Activated T-helper 2 cell treated with anti-CD3 and anti-CD28 coated beads, Interferon-gamma antibody, Interleukin-2, Interleukin-4, amounts not matched to agents 10 μg/mL and 5 μg/mL and 100 μg/mL, durations not matched to agents 14 hours and 24 hours and 36 hours (primary cell): Measurements from ENCODE around the gene HUS1B. TPM values are rescaled to one million over a fixed set of nuclear protein-coding genes. Genes with fewer than 3 reads are reported as not detected.
"Not testable (repeated sequence)": the region's sequence is repeated elsewhere in the genome, so short reads cannot be mapped to it uniquely, and the experiment has no call there.

Experiments used
- DNase-seq: peaks from one replicate; pipeline ENCODE4 v3.0.0; 2021; ENCODE audit warnings: low spot score
- H3K27ac Mint-ChIP-seq: one replicate; pipeline ENCODE4 v1.8.0; 2021; ENCODE audit warnings: mixed read lengths
- H3K27me3 Mint-ChIP-seq: one replicate; pipeline ENCODE4 v1.8.0; 2021; ENCODE audit warnings: low read depth, mixed read lengths
- H3K36me3 Mint-ChIP-seq: one replicate; pipeline ENCODE4 v1.8.0; 2021; ENCODE audit warnings: low read depth, mixed read lengths
- H3K4me1 Mint-ChIP-seq: one replicate; pipeline ENCODE4 v1.8.0; 2021; ENCODE audit warnings: low read depth, mixed read lengths
- H3K4me3 Mint-ChIP-seq: one replicate; pipeline ENCODE4 v1.8.0; 2021; ENCODE audit warnings: low read depth, mild to moderate bottlenecking, moderate library complexity, mixed read lengths
- H3K9me3 Mint-ChIP-seq: one replicate; pipeline ENCODE4 v1.8.0; 2021; ENCODE audit warnings: mixed read lengths
- intact Hi-C: fragments of 100-400 bp; cut with micrococcal nuclease; formaldehyde crosslinking; loops from one replicate; pipeline ENCODE4 v1.15.1; 2023
- total RNA-seq: library from RNA; stranded (reverse); gene quantifications from 2 replicates; pipeline ENCODE4 v1.2.3, GENCODE V29; 2022

Gene HUS1B
- total RNA-seq, result 1.6 and 1.8 TPM in 2 replicates

DNA sequence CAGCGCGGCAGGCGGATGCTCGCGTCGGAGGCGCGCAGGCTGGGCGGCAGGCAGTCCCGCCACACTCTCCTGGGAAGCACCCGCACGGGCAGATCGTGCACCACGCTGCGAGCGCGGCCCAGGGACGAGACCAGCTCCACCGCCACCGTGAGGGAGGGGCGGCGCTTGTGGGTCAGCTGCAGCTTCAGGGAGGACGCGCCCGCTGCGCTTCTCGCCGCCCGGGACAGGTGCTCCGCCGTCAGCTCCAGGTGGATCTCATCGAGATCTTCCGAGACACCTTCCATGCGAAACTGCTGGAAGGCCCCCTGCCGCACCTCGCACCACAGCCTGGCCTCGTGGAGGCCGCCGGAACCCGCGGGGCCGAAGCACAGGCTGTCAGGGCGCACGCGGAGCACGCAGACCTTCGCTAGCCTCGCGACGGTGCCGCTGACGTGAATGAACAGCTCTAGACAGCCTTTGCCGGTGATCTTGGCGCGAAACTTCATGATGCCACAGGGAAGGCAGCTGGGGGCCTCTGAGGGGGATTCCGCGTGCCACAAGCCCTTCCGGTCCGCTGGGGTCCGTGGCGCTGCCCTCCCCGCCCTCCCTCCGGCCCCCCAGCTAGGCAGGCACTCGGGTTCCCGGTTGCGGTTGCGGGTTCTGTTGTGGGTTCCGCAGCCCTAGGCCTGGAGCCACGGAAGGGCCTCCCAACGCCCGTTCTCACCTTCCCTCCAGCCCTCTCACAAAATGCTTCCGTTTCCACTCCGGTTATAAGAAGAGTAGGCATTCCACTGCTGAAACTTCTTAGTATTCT, at the start of gene HUS1B:
Gene HUS1B, minus strand, starts transcription at position 641 of the 793 bp plus-strand sequence. Its CDS starts 156 bp downstream, at position 485.
- Mint-ChIP-seq H3K27me3 (no peaks in the 10 kb centered on the region), H3K27ac (no peak within 1 kb of the TSS), H3K4me3 (no peak within 1 kb of the TSS), H3K36me3 (peaks cover 38% of the 10 kb centered on the region), H3K4me1 (peaks cover 40% of the 10 kb centered on the region), H3K9me3 (no peaks in the 10 kb centered on the region)
- no peak for DNase-seq
- intact Hi-C loops, result no loop called here

DNA sequence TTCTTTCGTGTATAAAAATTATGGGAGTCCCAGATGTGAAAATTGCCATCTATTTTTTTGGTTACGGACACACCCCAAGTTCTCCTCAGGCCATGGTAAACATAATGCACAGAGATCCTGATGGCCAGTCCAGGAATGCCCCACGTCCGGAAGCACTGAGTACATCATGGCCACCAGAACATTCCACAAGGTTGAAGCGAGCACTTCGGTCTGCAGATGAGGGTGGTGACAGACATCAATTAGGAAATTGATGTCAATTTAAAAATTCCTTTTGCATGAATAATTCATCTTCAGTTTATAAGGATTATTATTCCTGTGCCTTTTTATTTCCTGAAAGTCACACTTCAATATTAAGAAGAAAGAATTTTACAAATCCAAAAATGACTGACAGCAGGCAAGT, 49.2 kb upstream of the HUS1B start:
- intact Hi-C loops, result no loop called here
- H3K27me3 Mint-ChIP-seq, result peaks cover 17% of the 10 kb centered on the region

DNA sequence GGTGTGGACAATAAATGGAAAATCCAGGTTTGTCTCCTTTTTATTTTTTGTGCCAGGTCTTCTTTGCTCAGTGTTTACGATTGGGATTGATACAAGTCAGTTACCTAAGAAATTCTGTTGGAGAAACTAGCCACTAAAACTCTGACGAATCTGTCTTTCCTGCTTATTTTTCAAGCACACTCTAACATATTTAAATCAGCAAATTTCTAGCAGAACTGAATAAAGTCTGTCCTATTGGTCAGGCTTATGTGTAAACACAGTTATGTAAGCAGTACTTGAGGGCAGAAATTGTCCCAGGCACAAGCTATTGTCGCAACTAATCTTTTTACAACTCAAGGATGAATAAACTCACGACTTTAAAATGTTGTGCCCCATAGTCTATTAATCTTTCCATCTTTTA, 48.1 kb upstream of the HUS1B start:
- intact Hi-C loops, result no loop called here

More for the DNA sequence above, 49.2 kb upstream of the HUS1B start:
- Mint-ChIP-seq H3K4me1 (peaks cover 29% of the 10 kb centered on the region), H3K4me3 (no peak overlapping the region), H3K27ac (no peak overlapping the region), H3K36me3 (no peaks in the 10 kb centered on the region), H3K9me3 (no peaks in the 10 kb centered on the region)
- DNase-seq, result no peak

DNA sequence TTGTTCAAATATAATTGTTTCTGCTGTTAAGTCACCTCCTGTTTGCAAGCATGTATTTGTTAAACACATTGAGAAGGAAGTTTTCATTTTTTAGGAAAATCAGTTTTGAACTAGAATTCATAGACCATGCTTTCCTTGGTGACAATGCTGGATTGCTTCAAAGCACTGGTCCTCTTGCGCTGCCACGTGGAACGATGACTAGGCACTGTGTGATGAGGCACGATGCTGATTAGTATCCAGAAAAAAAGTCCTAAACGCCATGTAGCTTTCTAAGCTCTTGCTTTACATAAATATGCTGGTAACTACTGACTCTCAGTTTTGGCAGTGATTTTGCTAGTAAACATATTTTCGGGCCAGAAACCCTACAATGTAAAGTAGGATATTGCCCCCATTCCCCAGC, 47.1 kb upstream of the HUS1B start:
- peaks cover 22% of the 10 kb centered on the region for H3K27me3 Mint-ChIP-seq
- no peak overlapping the region for H3K4me3 Mint-ChIP-seq
- H3K27ac Mint-ChIP-seq, result no peak overlapping the region
- H3K36me3 Mint-ChIP-seq, result no peaks in the 10 kb centered on the region
- H3K4me1 Mint-ChIP-seq, result peaks cover 12% of the 10 kb centered on the region
- intact Hi-C loops, result no loop called here
- DNase-seq, result no peak
- no peaks in the 10 kb centered on the region for H3K9me3 Mint-ChIP-seq

More for the DNA sequence above, 48.1 kb upstream of the HUS1B start:
- no peaks in the 10 kb centered on the region for H3K36me3 Mint-ChIP-seq
- H3K27ac Mint-ChIP-seq, result no peak overlapping the region
- H3K4me3 Mint-ChIP-seq, result no peak overlapping the region
- H3K4me1 Mint-ChIP-seq, result peaks cover 21% of the 10 kb centered on the region
- DNase-seq, result no peak
- no peaks in the 10 kb centered on the region for H3K9me3 Mint-ChIP-seq
- H3K27me3 Mint-ChIP-seq, result peaks cover 22% of the 10 kb centered on the region

DNA sequence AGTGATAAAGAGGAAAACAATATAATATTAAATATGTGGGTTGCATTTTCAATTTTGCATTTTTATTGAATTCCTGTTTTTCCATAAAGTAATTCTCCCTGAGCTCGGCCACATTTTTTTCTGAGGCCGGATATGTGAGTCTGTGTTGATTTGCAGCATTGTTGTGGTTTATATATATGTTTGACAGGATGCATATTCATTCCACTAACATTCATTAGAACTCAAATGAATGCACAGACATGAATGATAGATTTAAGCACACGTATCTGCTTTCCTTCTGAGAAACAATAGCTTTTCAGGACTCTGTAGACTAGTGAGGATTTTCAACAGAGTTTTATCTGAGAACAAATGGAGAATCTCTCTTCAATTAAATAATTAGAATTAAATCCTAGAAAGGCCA, 46.7 kb upstream of the HUS1B start:
- no peak overlapping the region for H3K4me3 Mint-ChIP-seq
- peaks cover 12% of the 10 kb centered on the region for H3K4me1 Mint-ChIP-seq
- H3K27ac Mint-ChIP-seq, result no peak overlapping the region
- H3K9me3 Mint-ChIP-seq, result no peaks in the 10 kb centered on the region
- no peak for DNase-seq
- peaks cover 22% of the 10 kb centered on the region for H3K27me3 Mint-ChIP-seq
- intact Hi-C loops, result no loop called here
- no peaks in the 10 kb centered on the region for H3K36me3 Mint-ChIP-seq

DNA sequence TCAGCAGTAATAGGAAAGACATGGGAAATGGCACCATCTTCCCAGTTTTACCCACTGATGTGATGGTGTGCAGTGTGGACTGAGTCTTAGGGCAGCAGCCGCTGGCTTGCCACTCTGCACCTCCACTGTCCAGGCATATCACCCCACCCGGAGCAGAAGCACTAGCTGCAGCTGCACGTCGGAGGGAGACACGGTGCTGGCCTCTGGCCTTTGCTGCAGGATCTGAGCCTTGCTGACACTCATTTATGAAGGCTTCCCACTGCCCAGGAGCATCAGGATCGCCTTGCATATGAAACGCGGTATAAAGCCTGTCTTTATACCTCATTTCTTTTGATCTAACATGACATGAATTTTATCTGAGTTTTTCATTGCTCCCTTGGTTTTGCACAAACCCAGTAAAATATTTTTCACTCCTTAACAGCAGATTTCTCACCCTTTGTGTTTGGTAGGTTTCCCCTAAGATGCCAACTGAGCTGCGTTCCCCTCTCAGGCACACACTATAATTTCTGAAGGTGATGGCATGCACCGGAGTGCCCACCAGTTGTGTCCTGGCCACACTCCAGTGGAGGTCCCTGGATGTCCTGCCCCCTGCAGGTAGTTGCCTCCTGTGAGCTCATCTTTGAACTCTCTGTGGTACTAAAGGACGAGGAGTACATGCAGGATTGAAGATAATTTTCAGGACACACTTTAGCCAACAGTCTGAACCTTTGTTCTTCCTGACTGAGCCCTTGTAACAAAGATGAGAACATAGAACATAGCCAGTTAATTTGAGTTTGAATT, 45.0 kb upstream of the HUS1B start:
- no peak for DNase-seq
- H3K4me1 Mint-ChIP-seq, result peaks cover 5% of the 10 kb centered on the region
- H3K27me3 Mint-ChIP-seq, result peaks cover 19% of the 10 kb centered on the region
- intact Hi-C loops, result no loop called here
- no peak overlapping the region for H3K27ac Mint-ChIP-seq
- H3K4me3 Mint-ChIP-seq, result no peak overlapping the region
- no peaks in the 10 kb centered on the region for H3K9me3 Mint-ChIP-seq
- H3K36me3 Mint-ChIP-seq, result no peaks in the 10 kb centered on the region

DNA sequence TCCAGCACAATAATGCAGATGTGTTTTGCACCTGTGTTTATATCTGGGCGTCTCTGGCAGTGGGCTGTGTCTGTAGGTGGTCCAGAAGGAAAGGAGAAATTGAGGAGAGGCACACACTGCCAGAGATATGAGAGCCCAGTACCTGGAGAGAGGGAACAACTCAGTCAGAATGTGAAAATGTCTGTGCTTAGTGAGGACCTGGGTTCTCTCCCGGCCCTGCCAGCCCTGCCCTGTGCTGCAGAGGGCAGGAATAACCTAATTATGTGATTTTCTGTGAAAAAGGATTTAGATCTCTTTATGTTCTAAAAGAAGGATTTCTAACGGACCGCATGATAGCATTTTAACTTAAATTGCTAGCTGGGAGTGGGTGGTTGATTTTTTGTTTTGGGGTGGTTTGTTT, 44.3 kb upstream of the HUS1B start:
- Mint-ChIP-seq H3K36me3 (no peaks in the 10 kb centered on the region), H3K4me3 (no peak overlapping the region), H3K27ac (no peak overlapping the region), H3K4me1 (peaks cover 5% of the 10 kb centered on the region), H3K9me3 (no peaks in the 10 kb centered on the region), H3K27me3 (peaks cover 18% of the 10 kb centered on the region)
- no peak for DNase-seq
- intact Hi-C loops, result no loop called here

DNA sequence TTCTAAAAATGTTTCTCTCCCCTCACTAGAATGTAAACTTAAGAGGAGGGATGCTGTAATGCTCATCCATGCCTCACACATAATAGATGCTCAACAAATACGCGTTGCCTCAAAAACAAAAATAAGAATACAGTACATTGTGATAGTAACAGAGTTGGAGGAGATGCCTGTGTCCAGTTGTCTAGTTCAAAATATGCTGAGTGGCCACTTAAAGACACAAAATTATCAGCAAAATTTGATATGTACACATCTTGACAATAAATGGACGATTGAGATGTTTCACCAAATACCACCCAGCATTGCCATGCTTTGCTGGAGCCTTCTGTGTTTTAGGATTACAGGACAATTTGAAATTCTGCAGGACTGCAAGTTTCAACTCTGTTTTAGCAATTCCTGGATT, 43.6 kb upstream of the HUS1B start:
- no peak overlapping the region for H3K27ac Mint-ChIP-seq
- DNase-seq, result no peak
- H3K27me3 Mint-ChIP-seq, result peaks cover 18% of the 10 kb centered on the region
- intact Hi-C loops, result no loop called here
- peaks cover 5% of the 10 kb centered on the region for H3K4me1 Mint-ChIP-seq
- no peaks in the 10 kb centered on the region for H3K9me3 Mint-ChIP-seq
- H3K36me3 Mint-ChIP-seq, result no peaks in the 10 kb centered on the region
- no peak overlapping the region for H3K4me3 Mint-ChIP-seq

DNA sequence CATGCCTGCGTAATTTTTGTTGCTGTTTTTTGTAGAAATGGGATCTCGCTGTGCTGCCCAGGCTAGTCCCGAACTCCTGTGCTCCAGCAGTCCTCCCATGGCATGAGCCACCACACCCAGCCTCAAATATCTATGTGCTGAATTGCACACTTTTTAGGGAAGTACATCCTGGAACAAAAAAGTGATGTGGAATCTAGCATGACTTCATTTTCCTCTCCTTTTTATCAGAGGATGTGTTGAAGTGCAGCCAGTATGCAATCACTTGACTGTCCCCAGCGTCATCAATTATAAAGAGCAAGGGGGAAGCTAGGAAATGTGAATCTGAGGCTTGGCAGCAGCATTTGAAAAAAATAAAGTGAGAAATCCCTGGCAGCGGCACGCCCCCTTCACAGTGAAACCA, 42.4 kb upstream of the HUS1B start:
- intact Hi-C loops, result no loop called here
- H3K36me3 Mint-ChIP-seq, result no peaks in the 10 kb centered on the region
- H3K4me1 Mint-ChIP-seq, result peaks cover 3% of the 10 kb centered on the region
- H3K9me3 Mint-ChIP-seq, result no peaks in the 10 kb centered on the region
- DNase-seq, result no peak
- peaks cover 11% of the 10 kb centered on the region for H3K27me3 Mint-ChIP-seq
- H3K27ac Mint-ChIP-seq, result no peak overlapping the region
- H3K4me3 Mint-ChIP-seq, result no peak overlapping the region

DNA sequence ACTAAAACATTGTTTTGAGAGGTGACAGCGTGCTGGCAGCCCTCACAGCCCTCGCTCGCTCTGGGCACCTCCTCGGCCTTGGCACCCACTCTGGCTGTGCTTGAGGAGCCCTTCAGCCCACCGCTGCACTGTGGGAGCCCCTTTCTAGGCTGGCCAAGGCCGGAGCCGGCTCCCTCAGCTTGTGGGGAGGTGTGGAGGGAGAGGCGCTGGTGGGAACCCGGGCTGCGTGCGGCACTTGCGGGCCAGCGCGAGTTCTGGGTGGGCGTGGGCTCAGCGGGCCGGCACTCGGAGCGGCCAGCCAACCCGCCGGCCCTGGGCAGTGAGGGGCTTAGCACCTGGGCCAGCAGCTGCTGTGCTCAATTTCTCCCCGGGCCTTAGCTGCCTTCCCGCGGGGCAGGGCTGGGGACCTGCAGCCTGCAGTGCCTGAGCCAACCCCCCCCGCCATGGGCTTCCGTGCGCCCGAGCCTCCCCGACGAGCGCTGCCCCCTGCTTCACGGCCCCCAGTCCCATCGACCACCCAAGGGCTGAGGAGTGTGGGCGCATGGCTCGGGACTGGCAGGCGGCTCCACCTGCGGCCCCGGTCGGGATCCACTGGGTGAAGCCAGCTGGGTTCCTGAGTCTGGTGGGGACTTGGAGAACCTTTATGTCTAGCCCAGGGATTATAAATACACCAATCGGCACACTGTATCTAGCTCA, 37.7 kb upstream of the HUS1B start:
- H3K36me3 Mint-ChIP-seq, DNase-seq, H3K27me3 Mint-ChIP-seq, intact Hi-C loops, H3K4me3 Mint-ChIP-seq, H3K9me3 Mint-ChIP-seq, H3K27ac Mint-ChIP-seq: not testable (repeated sequence)
- peaks cover 24% of the 10 kb centered on the region for H3K4me1 Mint-ChIP-seq

DNA sequence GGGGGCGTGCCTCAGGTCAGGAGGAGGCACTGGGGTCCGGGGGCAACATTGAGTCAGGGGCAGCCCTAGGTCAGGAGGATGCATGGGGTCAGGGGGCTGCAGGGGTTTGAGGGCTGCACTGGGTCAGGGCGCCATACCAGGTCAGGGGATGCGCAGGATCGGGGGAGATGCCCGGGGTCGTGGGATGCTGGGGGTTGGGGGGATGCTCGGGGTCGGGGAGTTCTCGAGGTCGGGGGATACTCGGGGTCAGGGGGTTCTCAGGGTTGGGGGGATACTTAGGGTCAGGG, 36.8 kb upstream of the HUS1B start:
- peak overlapping the region; percentile 96 for H3K4me3 Mint-ChIP-seq
- peaks cover 9% of the 10 kb centered on the region for H3K36me3 Mint-ChIP-seq
- H3K27ac Mint-ChIP-seq, result no peak overlapping the region
- H3K9me3 Mint-ChIP-seq, result no peaks in the 10 kb centered on the region
- peaks cover 24% of the 10 kb centered on the region for H3K4me1 Mint-ChIP-seq
- intact Hi-C loops, result no loop called here
- no peak for DNase-seq
- H3K27me3 Mint-ChIP-seq, result no peaks in the 10 kb centered on the region

DNA sequence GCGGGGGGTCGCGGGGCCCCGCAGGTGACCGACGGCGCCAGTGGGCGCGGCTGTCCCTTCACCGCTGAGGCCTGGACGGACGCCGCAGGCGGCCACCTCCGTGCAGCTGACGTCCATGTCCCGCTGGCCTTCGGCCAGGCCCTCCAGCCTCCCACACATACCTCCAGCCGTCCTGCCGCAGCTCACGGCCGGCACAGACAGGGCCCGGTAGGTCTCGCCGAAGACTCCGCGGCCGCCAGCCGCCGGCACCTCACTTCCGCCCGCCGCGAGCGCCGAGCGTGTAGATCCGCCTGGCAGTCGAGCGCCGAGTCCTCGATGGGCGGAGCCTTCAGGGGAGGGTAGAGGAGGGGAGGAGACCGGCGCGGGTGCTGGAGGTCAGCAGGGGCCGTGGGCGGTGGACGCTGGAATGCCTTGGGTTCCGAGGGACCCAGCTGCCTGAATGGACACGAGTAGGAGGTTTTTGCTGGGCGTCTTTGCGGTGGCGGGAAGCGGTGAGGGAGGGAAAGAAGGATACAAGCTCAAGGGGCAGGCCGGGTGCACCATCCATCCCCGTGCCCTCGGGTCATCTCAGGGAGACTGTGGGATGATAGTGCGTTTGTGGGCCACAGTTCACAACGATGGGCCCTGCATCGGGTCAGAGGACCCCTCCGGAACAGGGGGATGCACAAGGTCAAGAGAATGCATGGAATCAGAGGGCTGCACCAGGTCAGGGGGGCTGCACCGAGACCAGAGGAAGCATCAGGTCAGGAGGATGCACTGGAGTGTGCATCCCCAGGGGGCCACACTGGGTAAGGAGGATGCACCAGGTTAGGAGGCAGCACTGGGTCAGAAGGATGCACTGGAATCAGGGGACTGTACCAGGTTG, 36.2 kb upstream of the HUS1B start, which contains the start of gene EXOC2:
Gene EXOC2, minus strand, starts transcription at position 282 of the 865 bp plus-strand sequence. CDS start 55,321 bp downstream, outside the sequence.
- peak within 1 kb of the TSS; percentile 96 for H3K4me3 Mint-ChIP-seq
- H3K27me3 Mint-ChIP-seq, result no peaks in the 10 kb centered on the region
- H3K36me3 Mint-ChIP-seq, result peaks cover 9% of the 10 kb centered on the region
- H3K4me1 Mint-ChIP-seq, result peaks cover 24% of the 10 kb centered on the region
- H3K9me3 Mint-ChIP-seq, result no peaks in the 10 kb centered on the region
- peak within 1 kb of the TSS; percentile 85 for H3K27ac Mint-ChIP-seq
- intact Hi-C loops, result loop anchor here (1.0 kb wide), 2 partner anchors 9 to 18 kb away; no protein-coding TSS in a partner anchor
- DNase-seq, result peak; percentile 84
